MCF 10A (cell line): ENCODE measurements around the gene MPC1. TPM values are rescaled to one million over a fixed set of nuclear protein-coding genes. Genes with fewer than 3 reads are reported as not detected.

ENCODE experiments used
- BruUV-seq: library from RNA; stranded (reverse); fragments of 400-500 nt; replicated peaks from 2 replicates; lab custom pipeline; 2021; lab: Mats Ljungman, UMichigan
- CTCF ChIA-PET: fragments of 300-600 bp; sonication (Branson Sonifier 250); formaldehyde crosslinking; extraction: SDS; loops from one replicate; lab custom pipeline; 2021; ENCODE audit warnings: antibody characterized with exemption, inconsistent platforms; lab: Yijun Ruan, JAX
- POLR2A ChIA-PET: fragments of 300-600, 350-650 bp; sonication (Branson Sonifier 250); formaldehyde crosslinking; extraction: SDS; loops from one replicate; lab custom pipeline; 2020; ENCODE audit warnings: antibody characterized with exemption, inconsistent platforms; lab: Yijun Ruan, JAX
- DNase-seq: peaks from one replicate; pipeline ENCODE4 v3.0.0-alpha.2; 2018; ENCODE audit not compliant: unreplicated experiment
- H3K27ac Mint-ChIP-seq: one replicate; pipeline ENCODE4 v1.8.0; 2022; ENCODE audit warnings: mild to moderate bottlenecking, low read depth, mixed read lengths; ENCODE audit not compliant: unreplicated experiment
- H3K27me3 Mint-ChIP-seq: one replicate; pipeline ENCODE4 v1.8.0; 2022; ENCODE audit warnings: mixed read lengths; ENCODE audit not compliant: insufficient read depth, unreplicated experiment
- H3K36me3 Mint-ChIP-seq: one replicate; pipeline ENCODE4 v1.8.0; 2022; ENCODE audit warnings: mild to moderate bottlenecking, moderate library complexity, mixed read lengths; ENCODE audit not compliant: insufficient read depth, unreplicated experiment
- H3K4me1 Mint-ChIP-seq: one replicate; pipeline ENCODE4 v1.8.0; 2022; ENCODE audit warnings: mixed read lengths; ENCODE audit not compliant: insufficient read depth, unreplicated experiment
- H3K4me3 Mint-ChIP-seq: one replicate; pipeline ENCODE4 v1.8.0; 2022; ENCODE audit warnings: mild to moderate bottlenecking, moderate library complexity, mixed read lengths; ENCODE audit not compliant: unreplicated experiment
- H3K9me3 Mint-ChIP-seq: one replicate; pipeline ENCODE4 v1.8.0; 2022; ENCODE audit warnings: mixed read lengths; ENCODE audit not compliant: unreplicated experiment
- intact Hi-C: fragments of 100-400 bp; cut with micrococcal nuclease; formaldehyde crosslinking; loops from 2 replicates; pipeline ENCODE4 v1.14.1; 2022
- total RNA-seq: library from RNA; stranded (reverse); gene quantifications from 2 replicates; pipeline ENCODE4 v1.2.3, GENCODE V29; 2022
- TF ChIP-seq, protein P1 (sequence below): fragments of 200-600 bp; IDR thresholded peaks from one replicate; pipeline ENCODE4 v1.8.0; 2022; ENCODE audit warnings: antibody characterized with exemption, mild to moderate bottlenecking; ENCODE audit not compliant: unreplicated experiment

The MPC1 gene
- total RNA-seq, 1 experiment from 2014 or later, result 33.1 TPM

DNA sequence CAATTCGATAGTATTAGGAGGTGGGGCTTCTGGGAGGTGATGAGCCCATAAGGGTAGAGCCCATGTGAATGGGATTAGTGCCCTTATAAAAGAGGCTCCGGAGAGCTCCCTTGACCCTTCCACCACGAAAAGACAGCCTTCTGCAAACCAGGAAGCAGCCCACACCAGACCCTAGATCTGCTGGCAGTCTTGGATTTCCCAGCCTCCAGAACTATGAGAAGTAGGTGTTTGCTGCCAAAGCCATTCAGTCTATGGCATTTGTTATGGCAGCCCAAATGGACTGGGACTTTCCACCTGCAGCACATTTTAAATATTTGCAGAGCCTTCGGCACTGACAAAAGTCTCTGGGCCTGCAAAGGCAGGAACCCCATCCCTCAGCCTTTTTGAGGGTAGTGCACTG is 28.6 kb downstream of the MPC1 start:
- ChIA-PET POLR2A (interaction anchor here (0.5 kb wide), 1 partner anchor 28 kb away, joined by 3 read pairs; no protein-coding TSS in a partner anchor), CTCF (no interaction called here)
- no peaks in the 10 kb centered on the region for H3K36me3 Mint-ChIP-seq
- no peak overlapping the region for H3K4me3 Mint-ChIP-seq
- TF ChIP-seq, protein P1, sequence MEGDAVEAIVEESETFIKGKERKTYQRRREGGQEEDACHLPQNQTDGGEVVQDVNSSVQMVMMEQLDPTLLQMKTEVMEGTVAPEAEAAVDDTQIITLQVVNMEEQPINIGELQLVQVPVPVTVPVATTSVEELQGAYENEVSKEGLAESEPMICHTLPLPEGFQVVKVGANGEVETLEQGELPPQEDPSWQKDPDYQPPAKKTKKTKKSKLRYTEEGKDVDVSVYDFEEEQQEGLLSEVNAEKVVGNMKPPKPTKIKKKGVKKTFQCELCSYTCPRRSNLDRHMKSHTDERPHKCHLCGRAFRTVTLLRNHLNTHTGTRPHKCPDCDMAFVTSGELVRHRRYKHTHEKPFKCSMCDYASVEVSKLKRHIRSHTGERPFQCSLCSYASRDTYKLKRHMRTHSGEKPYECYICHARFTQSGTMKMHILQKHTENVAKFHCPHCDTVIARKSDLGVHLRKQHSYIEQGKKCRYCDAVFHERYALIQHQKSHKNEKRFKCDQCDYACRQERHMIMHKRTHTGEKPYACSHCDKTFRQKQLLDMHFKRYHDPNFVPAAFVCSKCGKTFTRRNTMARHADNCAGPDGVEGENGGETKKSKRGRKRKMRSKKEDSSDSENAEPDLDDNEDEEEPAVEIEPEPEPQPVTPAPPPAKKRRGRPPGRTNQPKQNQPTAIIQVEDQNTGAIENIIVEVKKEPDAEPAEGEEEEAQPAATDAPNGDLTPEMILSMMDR, result no peak
- peaks cover 19% of the 10 kb centered on the region for H3K27me3 Mint-ChIP-seq
- H3K9me3 Mint-ChIP-seq, result no peaks in the 10 kb centered on the region
- H3K4me1 Mint-ChIP-seq, result no peaks in the 10 kb centered on the region
- DNase-seq, result no peak
- intact Hi-C loops, result no loop called here
- H3K27ac Mint-ChIP-seq, result no peak overlapping the region
- BruUV-seq, result no TSS peak

DNA sequence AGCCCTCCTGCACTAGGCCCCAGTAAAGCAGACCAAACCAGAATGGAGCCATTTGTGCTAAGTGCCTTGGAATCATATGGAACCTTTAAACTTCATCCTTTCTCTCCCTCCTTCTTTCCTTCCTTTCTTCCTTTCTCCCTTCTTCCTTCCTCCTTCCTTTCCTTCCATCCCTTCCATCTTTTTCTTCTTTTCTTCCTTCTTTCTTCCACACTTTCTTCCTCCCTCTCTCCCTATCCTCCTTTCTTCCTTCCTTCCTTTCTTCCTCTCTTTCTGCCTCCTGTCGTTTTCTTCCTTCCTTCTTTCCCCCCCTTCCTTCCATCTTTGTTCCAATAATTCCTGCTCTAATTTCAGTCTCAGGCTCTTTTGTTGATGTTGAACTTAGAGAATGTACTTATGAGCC is 29.2 kb downstream of the MPC1 start:
- CTCF ChIA-PET, result no interaction called here
- H3K4me3 Mint-ChIP-seq, result no peak overlapping the region
- H3K36me3 Mint-ChIP-seq, result no peaks in the 10 kb centered on the region
- no peak overlapping the region for H3K27ac Mint-ChIP-seq
- peaks cover 19% of the 10 kb centered on the region for H3K27me3 Mint-ChIP-seq
- TF ChIP-seq, protein P1, result no peak
- H3K4me1 Mint-ChIP-seq, result no peaks in the 10 kb centered on the region
- intact Hi-C loops, result no loop called here
- no TSS peak for BruUV-seq
- H3K9me3 Mint-ChIP-seq, result no peaks in the 10 kb centered on the region
- no peak for DNase-seq
- POLR2A ChIA-PET, result no interaction called here

DNA sequence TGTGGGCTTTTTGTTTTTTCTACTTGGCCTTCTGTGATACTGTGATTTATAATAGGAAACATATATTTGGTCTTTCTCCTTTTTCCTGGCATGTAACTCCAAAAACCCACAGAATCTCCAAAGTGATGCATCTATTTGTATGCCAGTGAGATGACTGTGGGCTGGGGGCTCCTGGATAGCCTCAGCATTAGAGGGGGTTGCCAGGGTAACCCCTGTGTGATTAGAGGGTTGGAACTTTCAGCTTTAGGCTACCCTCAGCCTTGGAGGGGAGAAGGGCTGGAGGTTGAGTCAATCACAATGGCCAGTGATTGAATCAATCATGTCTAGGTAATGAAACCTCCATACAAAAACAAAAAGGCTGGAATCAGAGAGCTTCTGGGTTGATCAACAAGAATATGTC is 29.8 kb downstream of the MPC1 start:
- POLR2A ChIA-PET, result interaction anchor here (0.9 kb wide), 1 partner anchor 10 kb away, joined by 3 read pairs; no protein-coding TSS in a partner anchor
- Mint-ChIP-seq H3K4me3 (no peak overlapping the region), H3K4me1 (no peaks in the 10 kb centered on the region)

DNA sequence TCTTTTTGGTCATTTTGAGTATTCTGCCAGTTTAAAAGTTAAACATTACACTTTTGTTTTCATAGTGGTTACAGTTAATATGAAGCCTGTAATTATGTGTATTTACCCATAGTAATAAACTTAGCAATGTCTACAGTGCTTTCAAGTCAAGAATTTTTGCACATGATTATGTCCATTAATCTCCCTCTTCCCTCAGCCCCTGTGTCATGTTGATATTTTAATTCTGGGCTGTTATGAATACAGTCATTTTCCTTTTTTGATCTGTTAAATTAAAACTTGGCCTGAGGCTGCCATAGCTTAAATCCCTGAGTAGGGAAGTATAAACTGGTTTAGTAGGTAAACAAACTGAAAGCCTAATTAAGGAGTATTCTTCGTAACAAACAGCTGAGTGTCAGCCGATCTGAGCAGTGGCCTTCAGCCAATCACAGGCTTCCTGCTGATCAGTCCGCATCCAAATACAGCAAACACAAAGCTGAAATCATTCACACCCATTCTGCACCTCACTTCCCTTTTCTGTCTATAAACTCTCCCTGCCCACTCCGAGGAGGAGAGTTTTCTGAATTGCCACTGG is 30.9 kb downstream of the MPC1 start:
- Mint-ChIP-seq H3K36me3 (peaks cover 7% of the 10 kb centered on the region), H3K9me3 (no peaks in the 10 kb centered on the region), H3K4me3 (no peak overlapping the region), H3K4me1 (no peaks in the 10 kb centered on the region), H3K27ac (no peak overlapping the region), H3K27me3 (peaks cover 19% of the 10 kb centered on the region)
- ChIA-PET CTCF (interaction anchor here (0.6 kb wide), 1 partner anchor 31 kb away, joined by 3 read pairs; no protein-coding TSS in a partner anchor), POLR2A (no interaction called here)
- intact Hi-C loops, result no loop called here
- TF ChIP-seq, protein P1, result no peak
- no TSS peak for BruUV-seq
- no peak for DNase-seq

More for the DNA sequence above, 29.8 kb downstream of the MPC1 start:
- H3K27me3 Mint-ChIP-seq, result peaks cover 19% of the 10 kb centered on the region
- TF ChIP-seq, protein P1, result no peak
- no peaks in the 10 kb centered on the region for H3K9me3 Mint-ChIP-seq
- intact Hi-C loops, result no loop called here
- no peak for DNase-seq
- peaks cover 3% of the 10 kb centered on the region for H3K36me3 Mint-ChIP-seq
- BruUV-seq, result no TSS peak
- CTCF ChIA-PET, result no interaction called here
- no peak overlapping the region for H3K27ac Mint-ChIP-seq
